ENCODE data around the gene NRG3.
"Not testable (repeated sequence)": the region's sequence is repeated elsewhere in the genome, so short reads cannot be mapped to it uniquely, and the experiment has no call there.

Gene NRG3

DNA sequence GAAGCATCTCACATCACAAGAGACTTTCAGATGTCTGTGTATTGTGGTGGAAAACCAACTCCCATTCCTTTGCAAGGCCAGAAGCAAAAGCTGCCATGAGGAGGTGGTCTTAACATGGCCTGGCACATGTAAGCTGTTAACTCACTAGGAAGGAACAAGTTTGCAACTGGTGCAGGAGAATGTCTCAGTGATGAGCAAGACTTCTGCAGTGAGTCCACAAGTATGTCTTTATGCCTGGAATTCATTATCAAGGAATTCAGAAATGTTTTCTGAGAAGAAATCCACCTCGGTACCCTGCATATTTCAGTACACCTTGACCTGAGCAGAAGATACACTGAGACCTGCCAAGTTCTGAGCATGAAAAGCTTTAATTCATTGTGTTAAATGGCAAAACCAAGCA is 1033.1 kb downstream of the NRG3 start:
- DNase-seq (ENCODE audit: low read depth, low spot score): no peak

- DNase-seq (ENCODE audit: low read depth, low spot score): no peak
Observed at GRCh38 chr10:82908751-82909150, 1033.8 kb downstream of the NRG3 start.

DNA sequence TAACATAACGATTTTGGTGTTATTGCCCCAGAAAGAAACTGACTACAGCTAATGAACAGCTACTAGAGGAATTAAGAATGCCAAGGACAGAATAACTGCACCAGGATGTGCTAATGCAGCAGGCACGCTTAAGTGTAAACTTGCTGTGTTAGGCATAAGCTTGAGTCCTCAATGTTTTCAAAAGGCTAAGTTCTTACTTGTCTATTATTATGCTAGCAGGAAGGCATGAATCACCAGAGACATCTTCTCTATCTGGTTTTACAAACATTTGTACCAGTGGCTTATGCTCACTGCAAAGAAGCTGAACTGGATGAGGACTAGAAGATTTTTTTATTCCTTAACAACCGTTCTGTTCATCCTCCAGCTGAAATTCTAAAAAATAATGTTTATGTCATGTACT is 1035.3 kb downstream of the NRG3 start:
- no peak for DNase-seq (ENCODE audit: low read depth, low spot score)

DNA sequence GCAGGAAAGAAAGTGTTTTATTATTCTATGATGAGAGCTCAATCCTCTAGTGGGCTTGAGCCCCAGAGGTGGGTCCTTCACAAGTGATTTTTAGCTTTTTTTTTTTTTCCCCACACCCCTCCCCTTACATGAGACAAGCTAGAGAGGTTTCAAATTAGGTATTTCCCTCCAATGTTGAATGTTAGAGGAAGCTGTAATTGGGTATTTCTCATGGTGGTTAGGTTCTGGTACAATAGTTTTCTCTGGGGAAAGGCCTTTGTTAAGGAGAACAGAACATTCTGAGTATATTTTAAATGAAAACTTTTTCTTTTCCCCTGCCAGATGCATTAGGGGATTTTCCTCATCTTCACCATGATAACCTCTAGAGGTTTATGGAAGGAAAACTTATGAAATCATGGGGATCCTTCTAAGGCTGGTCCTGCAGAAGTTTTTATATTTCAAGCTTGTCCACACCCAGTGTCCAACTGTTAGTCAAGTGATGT is 1039.7 kb downstream of the NRG3 start:
- no peak for DNase-seq (ENCODE audit: low read depth, low spot score)

GRCh38 chr10:82916941-82917340 is 1041.9 kb downstream of the NRG3 start:
- DNase-seq (ENCODE audit: low read depth, low spot score): no peak

DNA sequence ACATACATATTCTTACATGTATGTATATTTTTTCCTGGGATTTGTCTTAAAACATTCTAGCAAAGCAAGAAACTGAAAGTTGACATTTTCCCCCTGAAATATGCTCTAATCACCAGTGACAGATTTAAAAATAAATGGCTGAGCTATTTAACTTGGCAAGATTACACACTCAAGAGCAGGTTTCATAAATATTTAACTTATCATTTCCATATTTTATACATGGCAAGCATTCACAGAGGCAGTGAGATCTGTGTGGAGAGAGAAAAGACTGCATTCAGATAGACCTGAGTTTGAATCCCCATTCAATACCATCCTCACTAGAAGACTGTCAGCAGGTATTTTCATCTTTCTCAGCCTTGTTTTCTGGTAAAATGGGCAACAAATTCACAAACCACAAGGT is 1043.0 kb downstream of the NRG3 start:
- no peak for DNase-seq (ENCODE audit: low read depth, low spot score)

DNA sequence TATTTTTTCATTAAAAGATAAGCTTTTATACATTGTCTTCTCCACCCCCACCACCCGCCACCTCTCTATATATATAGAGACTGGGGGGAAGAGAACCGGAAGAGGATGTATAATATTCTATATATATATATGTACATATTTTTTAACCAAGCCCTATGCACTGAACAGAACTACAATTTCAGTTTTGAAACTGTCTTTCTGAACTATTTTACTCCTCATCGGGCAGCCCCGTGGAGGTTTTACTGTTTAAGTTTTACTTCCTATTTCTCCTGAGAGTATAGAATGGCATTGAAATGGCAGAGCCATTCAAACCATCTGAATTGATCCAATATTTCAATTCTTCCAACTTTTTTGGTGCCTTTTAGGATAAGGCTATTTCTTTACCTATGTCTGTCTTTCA is 1047.1 kb downstream of the NRG3 start:
- no peak for DNase-seq (ENCODE audit: low read depth, low spot score)

DNA sequence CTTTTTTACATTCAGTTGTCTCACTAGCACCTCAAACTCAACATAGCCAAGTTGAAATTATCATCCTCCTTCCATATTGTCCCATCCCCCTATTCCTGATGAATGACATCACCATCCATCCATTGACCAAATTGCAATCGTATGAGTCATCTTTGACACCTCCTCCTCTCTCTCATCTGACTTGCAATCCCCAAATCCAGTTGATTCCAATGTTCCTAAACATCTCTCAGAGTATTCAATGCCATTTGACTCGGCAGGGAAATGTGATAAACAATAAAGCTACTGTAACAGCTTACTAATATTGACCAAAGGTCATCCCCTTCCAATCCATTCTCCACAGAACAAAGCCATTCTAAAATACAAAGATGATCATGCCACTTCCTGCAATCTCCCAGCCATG is 1047.8 kb downstream of the NRG3 start:
- no peak for DNase-seq (ENCODE audit: low read depth, low spot score)

GRCh38 chr10:82924711-82925110 is 1049.7 kb downstream of the NRG3 start:
- no peak for DNase-seq (ENCODE audit: low read depth, low spot score)

DNA sequence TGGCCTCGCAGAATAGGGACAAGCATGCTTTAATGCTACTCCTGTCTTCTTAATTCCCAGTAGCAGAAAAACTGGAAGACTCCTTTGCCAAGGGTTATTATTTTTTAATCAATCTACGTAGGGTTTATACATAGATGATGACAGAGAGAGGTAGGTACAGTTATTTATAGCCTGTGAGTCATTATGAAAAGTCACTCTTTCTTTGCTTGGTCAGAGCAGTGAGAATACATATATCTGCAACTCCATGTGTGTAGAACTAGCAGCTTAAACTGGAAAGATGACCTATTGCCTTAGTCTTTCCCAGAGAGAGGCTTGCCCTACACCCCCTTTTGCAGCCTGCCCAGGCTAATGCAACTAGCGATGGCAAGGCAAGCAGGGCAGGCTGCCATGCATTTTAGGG is 1050.6 kb downstream of the NRG3 start:
- DNase-seq (ENCODE audit: low read depth, low spot score): no peak

DNA sequence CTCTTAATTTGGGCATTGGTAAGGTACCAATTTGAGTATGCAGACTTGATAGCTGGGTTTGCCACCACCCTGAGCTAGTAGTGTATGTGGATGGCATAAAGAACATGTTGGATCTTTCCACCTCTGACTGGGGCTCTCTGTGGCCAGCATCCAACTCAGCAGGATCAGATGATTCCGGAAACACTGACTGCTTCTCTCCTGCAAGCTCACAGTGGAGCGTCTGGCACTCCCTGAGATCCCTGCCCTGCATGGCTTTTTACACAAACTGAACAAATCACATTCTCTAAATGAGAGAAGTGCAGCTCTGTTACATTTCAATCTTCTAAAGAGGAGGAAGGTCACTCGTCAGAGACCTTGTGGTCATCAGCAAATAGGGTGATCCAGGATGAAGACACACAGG is 1057.5 kb downstream of the NRG3 start:
- no peak for DNase-seq (ENCODE audit: low read depth, low spot score)

GRCh38 chr10:82934429-82934828 is 1059.4 kb downstream of the NRG3 start:
- DNase-seq (ENCODE audit: low read depth, low spot score): no peak

GRCh38 chr10:82934947-82935346 is 1060.0 kb downstream of the NRG3 start:
- DNase-seq (ENCODE audit: low read depth, low spot score): no peak

GRCh38 chr10:82938331-82938730 is 1063.3 kb downstream of the NRG3 start:
- no peak for DNase-seq (ENCODE audit: low read depth, low spot score)

GRCh38 chr10:82942286-82943099 is 1067.5 kb downstream of the NRG3 start:
- DNase-seq (ENCODE audit: low read depth, low spot score): no peak

DNA sequence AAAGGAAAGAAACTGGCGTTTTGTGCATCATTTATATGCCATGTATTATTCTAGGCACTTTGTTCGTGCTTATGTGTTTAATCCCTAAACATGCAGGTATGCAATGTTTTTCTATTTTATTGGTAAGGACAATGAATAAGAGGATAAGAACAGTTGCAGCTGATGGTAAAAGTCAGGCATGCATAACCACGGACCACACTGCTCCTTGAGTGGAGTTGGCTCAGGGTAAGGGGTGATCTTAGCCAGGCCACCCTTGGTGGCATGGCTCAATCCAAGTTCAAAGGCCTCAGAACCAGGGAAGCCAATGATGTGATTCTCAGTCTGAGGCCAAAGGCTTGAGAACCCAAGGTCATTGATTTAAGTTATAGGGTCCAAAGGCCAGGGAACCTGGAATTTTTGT is 1068.1 kb downstream of the NRG3 start:
- no peak for DNase-seq (ENCODE audit: low read depth, low spot score)

- no peak for DNase-seq (ENCODE audit: low read depth, low spot score)
Observed at GRCh38 chr10:82949816-82950575, 1075.0 kb downstream of the NRG3 start.

DNA sequence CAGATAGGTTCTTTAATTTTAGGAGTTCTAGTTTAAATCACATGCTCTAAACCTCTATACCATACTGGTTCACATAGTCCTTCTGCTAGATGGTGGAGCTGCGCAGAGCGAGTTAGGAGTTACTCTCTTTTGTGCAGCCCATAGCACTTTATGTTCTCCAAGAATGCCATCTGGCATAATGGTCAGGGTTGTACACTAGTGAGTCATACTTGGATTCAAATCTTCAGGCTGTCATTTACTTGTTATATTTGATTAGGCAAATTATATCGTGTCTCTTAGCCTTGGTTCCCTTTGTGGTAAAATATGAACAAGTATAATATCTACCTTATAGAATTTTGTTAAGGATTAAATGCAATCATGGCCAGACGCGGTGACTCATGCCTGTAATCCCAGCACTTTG is 1078.3 kb downstream of the NRG3 start:
- no peak for DNase-seq (ENCODE audit: low read depth, low spot score)

DNA sequence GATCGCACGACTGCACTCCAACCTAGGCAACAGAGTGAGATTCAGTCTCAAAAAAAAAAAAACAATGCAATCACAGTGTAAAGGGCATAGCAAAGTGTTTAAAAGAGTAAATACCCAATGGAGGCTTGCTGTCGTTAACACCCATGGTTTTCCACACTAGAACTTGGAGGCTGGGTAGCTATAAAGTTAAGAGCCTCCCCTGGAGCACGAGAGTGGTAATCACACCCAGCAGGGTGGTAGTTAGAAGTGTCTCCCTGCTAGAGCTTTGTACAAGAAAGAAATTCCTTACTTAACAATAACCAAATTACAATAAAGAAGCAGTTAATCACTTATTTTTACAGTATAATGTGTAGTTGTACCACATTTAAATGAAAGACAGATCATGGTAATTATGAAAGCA is 1078.9 kb downstream of the NRG3 start:
- no peak for DNase-seq (ENCODE audit: low read depth, low spot score)

GRCh38 chr10:82960421-82961060 is 1085.5 kb downstream of the NRG3 start:
- DNase-seq (ENCODE audit: low read depth, low spot score): not testable (repeated sequence)

DNA sequence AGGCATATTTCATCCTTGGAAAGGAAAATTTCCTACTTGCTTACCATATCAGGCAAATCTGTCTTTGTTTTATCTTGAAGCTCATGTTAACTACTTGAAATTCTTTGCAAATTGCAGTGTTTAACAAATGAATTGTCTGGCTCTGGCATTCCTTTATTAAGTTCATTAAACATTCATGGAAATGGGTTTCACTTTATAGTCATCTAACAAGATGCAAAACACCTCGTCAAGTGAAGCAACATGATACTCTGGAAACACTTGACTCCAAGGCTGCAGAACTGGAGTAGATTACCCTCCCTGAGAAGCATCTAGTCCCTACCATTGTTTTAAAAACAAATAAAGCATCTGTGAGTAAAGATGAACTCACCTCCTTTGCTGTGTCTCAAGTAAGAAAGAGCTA is 1086.9 kb downstream of the NRG3 start:
- peak; percentile 59 for DNase-seq (ENCODE audit: low read depth, low spot score)

DNA sequence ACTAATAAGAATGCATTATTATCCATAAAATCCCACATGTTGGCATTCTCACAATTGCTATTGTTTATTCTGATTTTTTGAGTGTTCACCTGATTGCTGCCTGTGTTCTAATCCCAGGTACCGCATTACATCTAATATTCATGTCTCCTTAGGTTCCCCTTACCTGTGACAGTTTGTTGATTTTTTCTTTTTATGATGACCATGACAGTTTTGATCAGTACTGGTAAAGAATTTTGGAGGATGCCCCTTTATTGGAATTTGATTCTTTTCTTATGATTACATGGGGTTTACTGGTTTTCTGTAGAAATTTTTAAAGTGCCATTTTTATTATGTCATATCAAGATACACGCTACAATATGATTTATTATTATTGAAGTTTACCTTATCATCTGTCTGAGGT is 1091.1 kb downstream of the NRG3 start:
- DNase-seq (ENCODE audit: low read depth, low spot score): no peak

DNA sequence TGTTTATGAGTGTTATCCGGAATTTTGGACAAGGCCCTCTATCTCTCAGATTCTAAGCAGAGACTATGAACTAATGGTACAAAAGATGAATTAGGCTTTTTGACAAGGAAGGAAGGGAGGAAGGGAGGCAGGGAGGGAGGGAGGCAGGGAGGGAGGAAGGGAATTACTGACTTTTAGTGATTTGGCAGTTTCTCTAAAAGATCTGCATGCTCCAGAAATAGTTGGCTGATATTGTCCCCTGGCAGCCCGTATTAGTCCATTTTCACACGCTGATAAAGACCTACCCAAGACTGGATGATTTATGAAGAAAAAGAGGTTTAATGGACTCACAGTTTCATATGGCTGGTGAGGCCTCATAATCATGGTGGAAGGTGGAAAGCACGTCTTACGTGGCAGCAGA is 1093.5 kb downstream of the NRG3 start:
- DNase-seq (ENCODE audit: low read depth, low spot score): no peak

Data from iPS DF 19.7 (cell line).